MM.1S (cell line): ENCODE data around the gene HYOU1.

Experiments
- CTCF ChIP-seq: fragments of 300-600 bp; sonication (generic); IDR thresholded peaks from 2 replicates; pipeline ENCODE4 v1.5.1; 2016; ENCODE audit warnings: antibody characterized with exemption, low read length, mixed read lengths
- EZH2 ChIP-seq: fragments of 300-600 bp; sonication (generic); optimal IDR thresholded peaks from 2 replicates; pipeline ENCODE3; 2017; ENCODE audit warnings: low read depth, mild to moderate bottlenecking, antibody characterized with exemption, low read length, mixed read lengths
- EZH2phosphoT487 ChIP-seq: fragments of 300-600 bp; sonication (generic); IDR thresholded peaks from 2 replicates; pipeline ENCODE4 v1.6.1; 2018; ENCODE audit warnings: antibody characterized with exemption, low read length

DNA sequence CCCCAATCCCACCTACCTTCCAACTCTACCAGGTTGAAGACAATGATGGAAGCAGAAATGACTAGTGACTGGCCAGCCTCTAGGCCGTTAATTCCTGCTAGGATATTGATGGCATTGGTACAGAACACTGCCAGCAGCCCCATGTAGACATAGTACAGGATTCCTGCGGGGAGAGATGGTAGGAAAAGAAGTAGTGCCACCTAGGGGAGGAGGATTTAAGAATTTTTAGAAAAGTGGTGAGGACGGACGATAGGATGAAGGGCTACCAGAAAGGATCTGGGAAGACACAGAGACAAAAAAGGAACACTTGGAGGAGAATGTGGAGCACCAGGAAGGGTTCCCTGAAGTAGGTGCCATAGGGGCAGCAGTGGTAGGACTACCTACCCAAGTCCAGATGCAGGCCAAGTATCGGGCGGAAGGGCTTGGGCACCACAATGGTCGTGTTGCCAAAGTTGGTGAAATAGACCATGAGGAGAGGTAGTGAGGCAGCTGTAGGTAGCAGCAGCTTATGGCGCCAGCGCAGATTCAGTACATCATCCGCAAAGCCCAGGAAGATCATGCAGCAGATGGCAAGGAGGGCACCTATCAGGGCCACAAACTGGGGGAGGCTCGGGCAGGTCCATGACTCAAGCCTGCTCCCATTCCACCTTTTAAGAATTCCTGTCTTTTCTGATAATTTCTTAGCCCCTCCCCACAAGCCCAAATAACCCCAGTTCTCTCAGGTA lies 43.4 kb upstream of the HYOU1 start:
- peak; percentile 54 for TF ChIP-seq CTCF
- TF ChIP-seq EZH2, result no peak
- no peak for TF ChIP-seq EZH2phosphoT487
